Lung (tissue), 12 donors: ENCODE measurements around the gene LBP. TPM values are rescaled to one million over a fixed set of nuclear protein-coding genes. Genes with fewer than 3 reads are reported as not detected.

Source experiments
- ATAC-seq: fragments of 200-7000 bp; cut with Tn5 transposase; one replicate; pipeline ENCODE4 v1.9.1; 2020; ENCODE audit warnings: moderate number of reproducible peaks; ENCODE audit not compliant: insufficient read depth, low FRiP score
- DNase-seq, 3 donors: peaks; one replicate each; pipeline ENCODE4 v3.0.0-alpha.2; 2013 to 2017
- H3K27ac ChIP-seq, 2 donors: one replicate each; pipeline ENCODE4 v1.5.1; 2013; ENCODE audit warnings: mild to moderate bottlenecking in 2 of 2, moderate library complexity in 2 of 2, control low read depth in 1 of 2, inconsistent platforms in 1 of 2, low read depth in 1 of 2, low read length in 1 of 2
- H3K27me3 ChIP-seq, 3 donors: one replicate each; pipeline ENCODE4 v1.5.1; 2013; ENCODE audit warnings: low read length in 2 of 3; ENCODE audit not compliant: control insufficient read depth in 3 of 3, insufficient read depth in 3 of 3
- H3K36me3 ChIP-seq, 4 donors: one replicate each; pipeline ENCODE4 v1.5.1; 2013; ENCODE audit warnings: low read length in 4 of 4, mild to moderate bottlenecking in 1 of 4, moderate library complexity in 1 of 4; ENCODE audit not compliant: control insufficient read depth in 4 of 4, insufficient read depth in 4 of 4
- H3K4me1 ChIP-seq, 5 donors: one replicate each; pipeline ENCODE4 v1.5.1; 2013; ENCODE audit warnings: low read length in 5 of 5, mild to moderate bottlenecking in 2 of 5, moderate library complexity in 1 of 5; ENCODE audit not compliant: control insufficient read depth in 5 of 5, insufficient read depth in 5 of 5
- H3K4me3 ChIP-seq: one replicate; pipeline ENCODE4 v1.5.1; 2013; ENCODE audit warnings: mild to moderate bottlenecking, control low read depth, moderate library complexity
- H3K9ac ChIP-seq, 2 donors: one replicate each; pipeline ENCODE4 v1.5.1; 2013; ENCODE audit warnings: low read length in 2 of 2, control low read depth in 1 of 2; ENCODE audit not compliant: insufficient read depth in 1 of 2
- H3K9me3 ChIP-seq, 4 donors: one replicate each; pipeline ENCODE4 v1.5.1; 2013; ENCODE audit warnings: low read length in 3 of 4, mild to moderate bottlenecking in 1 of 4, moderate library complexity in 1 of 4; ENCODE audit not compliant: control insufficient read depth in 4 of 4, insufficient read depth in 3 of 4
- CTCF ChIP-seq: IDR thresholded peaks from 2 replicates; pipeline ENCODE4 v1.5.1; 2012; ENCODE audit warnings: mild to moderate bottlenecking; ENCODE audit errors: control extremely low read depth, extremely low read depth
- WGBS, 2 donors: extraction: QIAGEN DNeasy Blood & Tissue Kit; methylation state at CpG; one replicate each; pipeline ENCODE4 v1.1.7; 2013; 5-methylcytosine and 5-hydroxymethylcytosine counted together
- polyA plus RNA-seq, 2 donors: library from polyadenylated mRNA; stranded (reverse); fragments of 200-250 nt; gene quantifications; one replicate each; pipeline ENCODE4 v1.2.1, GENCODE V29; 2013
- total RNA-seq, 2 donors: library from RNA; depleted of rRNA in 1 of 2; stranded (reverse); fragments of >200 nt in 1 of 2; gene quantifications; one replicate each; pipeline ENCODE4 v1.2.1, GENCODE V29; 2014 to 2021
- donor health status: control.
- donor health status: control.
- donor health status: Bipolar disorder and iron deficiency.
- donor health status: healthy.
- donor health status: DM: yes; HTN: yes; CAD: no.

The LBP gene
- total and polyA plus RNA-seq, 4 donors = 0.30 to 4.8 (median 0.98) TPM; not detected in 1

GRCh38 chr20:38303908-38304379 is 42.3 kb upstream of the LBP start, which contains the start of gene BPI:
Gene BPI, plus strand, starts transcription at chr20:38304156. Its CDS starts 68 bp downstream, at chr20:38304224.
- peaks cover 0 to 2% (median 0%) of the 10 kb centered on the region in 4 donors for H3K9me3 ChIP-seq
- peaks cover 0 to 2% (median 0%) of the 10 kb centered on the region in 3 donors for H3K27me3 ChIP-seq
- DNase-seq (peak in 1 of 3 donors; percentile 18), ATAC-seq (no peak)
- H3K27ac ChIP-seq = no peak within 1 kb of the TSS
- H3K4me1 ChIP-seq = peaks cover 0 to 11% (median 0%) of the 10 kb centered on the region in 5 donors
- no peak within 1 kb of the TSS for H3K9ac ChIP-seq
- WGBS, 2 donors = 31 to 66% methylated on average over 21 of the region's 21 CpGs
- no peaks in the 10 kb centered on the region for H3K36me3 ChIP-seq
- TF ChIP-seq CTCF = no peak
- H3K4me3 ChIP-seq = no peak within 1 kb of the TSS

- no peak overlapping the region for H3K4me3 ChIP-seq
- WGBS, 2 donors = 36 to 44% methylated on average over 8 of the region's 8 CpGs
- peaks cover 0 to 2% (median 0%) of the 10 kb centered on the region in 4 donors for H3K9me3 ChIP-seq
- DNase-seq = no peak
- no peak overlapping the region for H3K27ac ChIP-seq
- no peak for ATAC-seq
- peaks cover 0 to 1% (median 0%) of the 10 kb centered on the region in 5 donors for H3K4me1 ChIP-seq
- no peaks in the 10 kb centered on the region for H3K36me3 ChIP-seq
- TF ChIP-seq CTCF = no peak
- H3K9ac ChIP-seq = no peak overlapping the region
- H3K27me3 ChIP-seq = peaks cover 0 to 2% (median 0%) of the 10 kb centered on the region in 3 donors
These were observed 41.3 kb upstream of the LBP start for GRCh38 chr20:38304845-38305447.

- TF ChIP-seq CTCF = no peak
- no peak overlapping the region for H3K9ac ChIP-seq
- DNase-seq (no peak), ATAC-seq (no peak)
- H3K4me3 ChIP-seq = no peak overlapping the region
- H3K4me1 ChIP-seq = no peaks in the 10 kb centered on the region
- peaks cover 0 to 2% (median 0%) of the 10 kb centered on the region in 4 donors for H3K9me3 ChIP-seq
- H3K27ac ChIP-seq = no peak overlapping the region
- H3K36me3 ChIP-seq = no peaks in the 10 kb centered on the region
- peaks cover 0 to 2% (median 0%) of the 10 kb centered on the region in 3 donors for H3K27me3 ChIP-seq
- WGBS, 2 donors = 71 to 86% methylated on average over 4 of the region's 4 CpGs
These were observed 40.7 kb upstream of the LBP start for GRCh38 chr20:38305541-38305940.

GRCh38 chr20:38306379-38306778 is 39.9 kb upstream of the LBP start:
- DNase-seq (no peak), ATAC-seq (no peak)
- no peak overlapping the region for H3K27ac ChIP-seq
- no peaks in the 10 kb centered on the region for H3K4me1 ChIP-seq
- no peak overlapping the region for H3K9ac ChIP-seq
- WGBS, 2 donors = 74 to 75% methylated on average over 6 of the region's 6 CpGs
- TF ChIP-seq CTCF = no peak
- no peaks in the 10 kb centered on the region for H3K36me3 ChIP-seq
- no peak overlapping the region for H3K4me3 ChIP-seq
- H3K9me3 ChIP-seq = peaks cover 0 to 2% (median 0%) of the 10 kb centered on the region in 4 donors
- peaks cover 0 to 2% (median 0%) of the 10 kb centered on the region in 3 donors for H3K27me3 ChIP-seq
